A549 (cell line): Measurements from ENCODE around the gene SUMF1.

Experiments used
- CBX2 ChIP-seq: fragments of 200-600 bp; sonication (generic); IDR thresholded peaks from 2 replicates; pipeline ENCODE4 v1.6.1; 2016; ENCODE audit warnings: low read depth, mild to moderate bottlenecking, borderline replicate concordance
- CHD4 ChIP-seq: fragments of 200-600 bp; sonication (generic); IDR thresholded peaks from 2 replicates; pipeline ENCODE4 v1.6.1; 2016; ENCODE audit warnings: antibody characterized with exemption, mild to moderate bottlenecking, borderline replicate concordance
- CTCF ChIP-seq: fragments of >200 bp; sonication (Bioruptor Twin); formaldehyde crosslinking; IDR thresholded peaks from 3 replicates; pipeline ENCODE4 v1.5.1; 2016
- EP300 ChIP-seq, 2 experiments: fragments of >200 bp; sonication (Bioruptor Twin); formaldehyde crosslinking; IDR thresholded peaks; 2 replicates in 1 of 2; 3 replicates in 1 of 2; pipeline ENCODE4 v1.6.1; 2016 to 2017
- ESRRA ChIP-seq: fragments of 150-350 bp; IDR thresholded peaks from 2 replicates; pipeline ENCODE4 v1.6.1; 2014; ENCODE audit warnings: mild to moderate bottlenecking, low read length, borderline replicate concordance
- HOXA7 ChIP-seq: fragments of 250-450 bp; sonication (Bioruptor Pico); IDR thresholded peaks from 2 replicates; pipeline ENCODE4 v1.5.0; 2020; ENCODE audit warnings: mild to moderate bottlenecking, moderate library complexity
- KDM5A ChIP-seq: fragments of 200-600 bp; sonication (generic); IDR thresholded peaks from 2 replicates; pipeline ENCODE4 v1.6.1; 2016; ENCODE audit warnings: antibody characterized with exemption, mild to moderate bottlenecking
- MAFK ChIP-seq: fragments of 450-650 bp; IDR thresholded peaks from 2 replicates; pipeline ENCODE4 v1.6.1; 2014; ENCODE audit not compliant: partially characterized antibody
- POLR2A ChIP-seq: IDR thresholded peaks from 2 replicates; pipeline ENCODE4 v1.6.1; 2012; ENCODE audit warnings: mild to moderate bottlenecking, low read length
- REST ChIP-seq: fragments of 200-600 bp; sonication (generic); IDR thresholded peaks from 2 replicates; pipeline ENCODE4 v1.6.1; 2016; ENCODE audit warnings: antibody characterized with exemption, mild to moderate bottlenecking, moderate library complexity
- SMC3 ChIP-seq: fragments of >200 bp; sonication (Bioruptor Twin); formaldehyde crosslinking; IDR thresholded peaks from 3 replicates; pipeline ENCODE4 v1.6.1; 2018; ENCODE audit warnings: inconsistent platforms
- SREBF2 ChIP-seq: fragments of 450-650 bp; IDR thresholded peaks from 2 replicates; pipeline ENCODE4 v1.6.1; 2014; ENCODE audit warnings: mild to moderate bottlenecking, moderate library complexity
- TP53 ChIP-seq: fragments of 250-450 bp; sonication (Bioruptor Pico); IDR thresholded peaks from 2 replicates; pipeline ENCODE4 v1.5.0; 2021; ENCODE audit warnings: mild to moderate bottlenecking, moderate library complexity

GRCh38 chr3:4508048-4508981 is 41.2 kb upstream of the SUMF1 start:
- TF ChIP-seq CTCF (no peak), REST (no peak), SREBF2 (no peak), CHD4 (no peak), SMC3 (no peak), EP300 (IDR thresholded peaks at IDR 0.05) (no peak), TP53 (CRISPR knock-in tag) (no peak), POLR2A (no peak), ESRRA (no peak), HOXA7 (CRISPR knock-in tag) (no peak), KDM5A (no peak), MAFK (no peak), CBX2 (no peak)
